Lower leg skin (tissue), 3 donors: Measurements from ENCODE around the gene GNG4.
"Not testable (repeated sequence)": the region's sequence is repeated elsewhere in the genome, so short reads cannot be mapped to it uniquely, and the experiment has no call there.

Experiments used
- POLR2A ChIP-seq, 2 donors: fragments of 450-650 bp; IDR thresholded peaks; one replicate each; pipeline ENCODE4 v1.6.1; 2016 to 2017; ENCODE audit warnings: antibody characterized with exemption in 2 of 2, mild to moderate bottlenecking in 1 of 2, moderate library complexity in 1 of 2
- TF ChIP-seq, protein P1 (sequence below), 3 donors: fragments of 450-650 bp; IDR thresholded peaks; one replicate each; pipeline ENCODE4 v1.5.1; 2016; ENCODE audit warnings: antibody characterized with exemption in 3 of 3, mild to moderate bottlenecking in 3 of 3, moderate library complexity in 2 of 3

GRCh38 chr1:235546369-235547155 lies 103.0 kb downstream of the GNG4 start:
- TF ChIP-seq, protein P1, sequence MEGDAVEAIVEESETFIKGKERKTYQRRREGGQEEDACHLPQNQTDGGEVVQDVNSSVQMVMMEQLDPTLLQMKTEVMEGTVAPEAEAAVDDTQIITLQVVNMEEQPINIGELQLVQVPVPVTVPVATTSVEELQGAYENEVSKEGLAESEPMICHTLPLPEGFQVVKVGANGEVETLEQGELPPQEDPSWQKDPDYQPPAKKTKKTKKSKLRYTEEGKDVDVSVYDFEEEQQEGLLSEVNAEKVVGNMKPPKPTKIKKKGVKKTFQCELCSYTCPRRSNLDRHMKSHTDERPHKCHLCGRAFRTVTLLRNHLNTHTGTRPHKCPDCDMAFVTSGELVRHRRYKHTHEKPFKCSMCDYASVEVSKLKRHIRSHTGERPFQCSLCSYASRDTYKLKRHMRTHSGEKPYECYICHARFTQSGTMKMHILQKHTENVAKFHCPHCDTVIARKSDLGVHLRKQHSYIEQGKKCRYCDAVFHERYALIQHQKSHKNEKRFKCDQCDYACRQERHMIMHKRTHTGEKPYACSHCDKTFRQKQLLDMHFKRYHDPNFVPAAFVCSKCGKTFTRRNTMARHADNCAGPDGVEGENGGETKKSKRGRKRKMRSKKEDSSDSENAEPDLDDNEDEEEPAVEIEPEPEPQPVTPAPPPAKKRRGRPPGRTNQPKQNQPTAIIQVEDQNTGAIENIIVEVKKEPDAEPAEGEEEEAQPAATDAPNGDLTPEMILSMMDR (IDR thresholded peaks at IDR 0.05) = not testable (repeated sequence)
- TF ChIP-seq POLR2A (IDR thresholded peaks at IDR 0.05) = not testable (repeated sequence)
